GM19240 (cell line): ENCODE measurements around the gene CLBA1.

Source experiments
- DNase-seq: peaks from one replicate; pipeline ENCODE4 v3.0.0; 2011; ENCODE audit warnings: low spot score; ENCODE audit not compliant: insufficient read length

Gene CLBA1

GRCh38 chr14:104979758-104980610 lies 5.6 kb upstream of the CLBA1 start:
- no peak for DNase-seq

- DNase-seq: no peak
Observed at GRCh38 chr14:104980611-104981531, 4.7 kb upstream of the CLBA1 start.

GRCh38 chr14:104981699-104982541 lies 3.7 kb upstream of the CLBA1 start:
- DNase-seq: no peak

GRCh38 chr14:104982548-104983230 lies 2.9 kb upstream of the CLBA1 start:
- no peak for DNase-seq

GRCh38 chr14:104983231-104983721 lies 2.3 kb upstream of the CLBA1 start:
- DNase-seq: no peak

GRCh38 chr14:104984056-104984894 lies 1.3 kb upstream of the CLBA1 start:
- DNase-seq: no peak

- no peak for DNase-seq
Observed at GRCh38 chr14:104986487-104987164, 1.0 kb downstream of the CLBA1 start.

GRCh38 chr14:104989236-104989950 lies 3.8 kb downstream of the CLBA1 start:
- no peak for DNase-seq

- DNase-seq: no peak
Observed at GRCh38 chr14:104989951-104990303, 4.3 kb downstream of the CLBA1 start.

- DNase-seq: no peak
Observed at GRCh38 chr14:104991896-104992230, 6.3 kb downstream of the CLBA1 start.

- no peak for DNase-seq
Observed at GRCh38 chr14:104992501-104992900, 6.9 kb downstream of the CLBA1 start.

GRCh38 chr14:104993306-104993705 lies 7.7 kb downstream of the CLBA1 start:
- DNase-seq: no peak

GRCh38 chr14:104993808-104994591 lies 8.4 kb downstream of the CLBA1 start:
- DNase-seq: no peak

- no peak for DNase-seq
Observed at GRCh38 chr14:104994978-104995377, 9.4 kb downstream of the CLBA1 start.

GRCh38 chr14:104996032-104996431 lies 10.4 kb downstream of the CLBA1 start:
- DNase-seq: no peak

- DNase-seq: no peak
Observed at GRCh38 chr14:104996483-104996882, 10.9 kb downstream of the CLBA1 start.

- DNase-seq: no peak
Observed at GRCh38 chr14:104998801-104999200, 13.2 kb downstream of the CLBA1 start.

- no peak for DNase-seq
Observed at GRCh38 chr14:104999361-104999760, 13.8 kb downstream of the CLBA1 start.
